ENCODE results near the gene USP11.

USP11 gene

GRCh38 chrX:47232803-47233332 is at the start of gene USP11:
Gene USP11 (plus strand): TSS chrX:47233009. CDS start chrX:47233044, 35 bp downstream.
- DNase-seq (ENCODE audit: low spot score) = peak; percentile 51

GRCh38 chrX:47184486-47184885 is 48.3 kb upstream of the USP11 start:
- DNase-seq (ENCODE audit: low spot score) = no peak

- DNase-seq (ENCODE audit: low spot score) = no peak
Measured at GRCh38 chrX:47185241-47185640, 47.6 kb upstream of the USP11 start.

GRCh38 chrX:47186096-47186740 is 46.6 kb upstream of the USP11 start:
- no peak for DNase-seq (ENCODE audit: low spot score)

GRCh38 chrX:47187106-47187677 is 45.6 kb upstream of the USP11 start:
- no peak for DNase-seq (ENCODE audit: low spot score)

DNA sequence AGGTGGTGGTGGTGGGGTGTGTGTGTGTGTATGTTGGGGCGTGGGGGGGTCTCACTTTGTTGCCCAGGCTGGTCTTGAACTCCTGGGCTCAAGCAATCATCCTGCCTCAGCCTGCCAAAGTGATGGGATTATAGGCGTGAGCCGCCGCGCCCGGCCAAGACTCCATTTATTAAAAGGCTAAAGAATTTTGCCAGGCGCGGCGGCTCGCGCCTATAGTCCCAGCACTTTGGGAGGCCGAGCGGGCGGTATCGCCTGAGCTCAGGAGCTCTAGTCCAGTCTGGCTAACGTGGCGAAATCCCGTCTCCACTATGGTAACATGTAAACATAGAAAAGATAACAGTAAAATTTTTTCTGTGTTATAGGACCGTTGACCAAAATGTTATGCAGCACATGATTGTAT is 42.9 kb upstream of the USP11 start:
- no peak for DNase-seq (ENCODE audit: low spot score)

DNA sequence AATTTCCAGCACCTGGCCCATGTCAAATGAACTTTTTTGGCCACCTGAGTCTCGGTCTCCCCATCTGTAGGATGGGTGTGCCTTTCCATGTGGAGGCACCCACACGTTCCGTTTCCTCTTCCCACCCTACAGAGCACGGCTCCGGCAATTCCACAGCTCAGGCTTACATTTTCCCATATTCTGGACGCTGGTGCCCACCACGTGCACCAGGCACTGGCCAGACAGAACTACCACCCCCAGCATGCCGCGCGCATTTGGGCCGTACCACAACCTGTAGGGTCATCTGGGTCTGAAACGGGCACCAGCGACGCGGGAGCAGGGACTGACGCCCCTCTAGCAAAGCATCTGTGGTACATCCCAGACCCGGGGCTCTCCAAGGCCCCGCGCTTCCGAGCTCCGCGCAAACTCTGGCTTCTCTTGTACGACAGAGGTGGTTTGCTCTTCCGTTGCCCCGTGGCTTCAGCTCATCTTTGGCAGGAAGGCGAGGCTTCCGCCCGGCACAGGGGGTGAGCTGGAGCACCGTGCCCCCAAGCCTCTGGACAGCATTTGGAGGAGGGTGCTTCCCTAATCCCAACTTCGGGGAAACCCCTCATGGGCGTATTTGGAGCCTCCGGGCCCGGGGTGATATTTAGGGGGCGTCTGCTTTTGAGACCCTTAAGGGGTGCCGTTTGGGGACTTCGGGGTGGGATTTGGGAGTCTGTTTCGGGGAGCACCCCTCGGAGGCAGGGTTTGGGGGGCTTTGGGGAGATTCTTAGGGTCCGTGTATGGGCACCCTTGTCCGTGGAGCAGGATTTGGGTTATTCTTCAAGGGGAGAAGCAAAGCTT is 42.2 kb upstream of the USP11 start:
- peak; percentile 85 for DNase-seq (ENCODE audit: low spot score)

DNA sequence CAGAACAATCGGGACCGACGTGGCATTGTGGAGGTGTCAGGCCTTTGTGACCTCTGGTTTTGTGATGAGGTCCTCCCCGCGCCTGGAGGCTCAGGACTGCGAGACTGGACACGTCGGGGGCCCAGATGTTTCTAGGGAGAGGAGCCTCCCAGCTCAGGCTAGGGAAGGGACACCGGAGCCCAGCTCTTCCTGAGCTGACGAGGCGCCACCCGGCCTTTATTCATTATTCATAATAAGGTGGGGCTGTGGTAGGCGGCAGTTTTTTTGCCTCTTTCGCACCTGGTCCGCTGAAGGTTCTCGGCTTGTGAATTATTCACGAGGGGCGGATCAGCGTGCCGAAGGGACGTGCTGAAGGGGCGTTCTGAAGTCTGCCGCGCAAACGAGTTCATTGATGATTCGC is 41.5 kb upstream of the USP11 start:
- DNase-seq (ENCODE audit: low spot score) = peak; percentile 68

DNA sequence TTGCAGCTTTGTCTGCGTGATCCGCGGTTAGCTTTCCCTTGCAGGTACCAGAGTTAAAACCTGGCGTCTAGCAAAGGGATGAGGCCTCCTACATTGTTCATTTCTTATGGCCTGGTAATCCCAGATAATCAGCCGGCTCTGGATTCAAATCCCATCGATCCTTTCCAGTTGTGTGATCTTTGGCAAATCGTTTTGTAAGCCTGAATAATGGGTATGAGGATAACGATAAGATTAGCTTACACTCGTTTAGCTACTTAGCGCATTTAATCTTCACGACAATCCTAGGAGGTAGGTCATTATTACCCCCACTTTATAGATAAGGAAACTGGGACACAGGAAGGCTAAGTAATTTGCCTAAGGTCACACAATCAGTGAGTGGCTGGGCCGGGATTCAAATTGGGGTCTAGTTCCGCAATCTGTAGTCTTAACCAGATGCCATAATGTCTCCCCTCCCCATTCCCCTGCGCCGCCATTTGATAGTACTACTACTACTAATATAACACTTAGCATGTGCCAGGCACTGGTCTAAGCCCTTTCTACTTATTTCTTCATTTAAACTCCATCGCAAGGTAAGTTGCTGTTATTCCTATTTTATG is 40.9 kb upstream of the USP11 start:
- DNase-seq (ENCODE audit: low spot score) = no peak

DNA sequence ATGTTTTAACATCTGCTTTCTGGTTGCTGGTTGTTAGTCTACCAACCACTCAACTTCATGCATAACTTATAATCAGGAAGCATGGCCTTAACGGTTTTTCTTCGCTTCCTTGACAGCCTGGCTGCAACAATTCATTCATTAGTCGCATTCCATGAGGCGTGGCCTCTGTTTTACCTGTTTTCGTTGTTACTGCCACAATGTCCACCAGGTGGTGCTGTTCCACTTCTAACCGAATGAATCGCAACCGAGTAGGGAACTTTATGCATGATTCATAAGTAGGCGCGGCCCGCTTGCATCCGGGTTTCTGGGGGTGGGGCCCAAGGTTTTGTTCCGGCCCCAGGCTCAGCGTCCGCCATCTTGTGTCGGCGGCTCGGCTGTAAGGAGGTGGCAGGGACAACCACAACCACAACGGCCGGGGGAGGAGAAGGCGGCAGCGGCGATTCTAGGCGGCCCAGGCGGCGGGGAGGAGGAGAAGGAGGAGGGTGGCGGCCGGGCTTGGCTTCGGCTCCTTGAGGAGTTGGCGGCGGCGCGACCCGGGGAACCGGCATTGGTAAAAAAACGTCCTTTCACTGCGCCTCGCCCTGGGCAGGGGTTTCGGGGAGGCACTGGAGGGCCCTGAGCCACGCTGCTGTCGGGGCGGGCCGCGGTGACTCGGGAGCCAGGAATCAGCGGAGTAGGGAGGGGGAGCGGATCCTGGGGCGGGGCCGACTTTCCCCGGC is 39.2 kb upstream of the USP11 start, which contains the start of gene UBA1:
UBA1 (plus strand) TSS at position 355 of the 719 bp plus-strand sequence. CDS start 4,974 bp downstream, outside the sequence.
- DNase-seq (ENCODE audit: low spot score) = peak; percentile 94

- no peak for DNase-seq (ENCODE audit: low spot score)
Measured at GRCh38 chrX:47194194-47194787, 38.5 kb upstream of the USP11 start.

DNA sequence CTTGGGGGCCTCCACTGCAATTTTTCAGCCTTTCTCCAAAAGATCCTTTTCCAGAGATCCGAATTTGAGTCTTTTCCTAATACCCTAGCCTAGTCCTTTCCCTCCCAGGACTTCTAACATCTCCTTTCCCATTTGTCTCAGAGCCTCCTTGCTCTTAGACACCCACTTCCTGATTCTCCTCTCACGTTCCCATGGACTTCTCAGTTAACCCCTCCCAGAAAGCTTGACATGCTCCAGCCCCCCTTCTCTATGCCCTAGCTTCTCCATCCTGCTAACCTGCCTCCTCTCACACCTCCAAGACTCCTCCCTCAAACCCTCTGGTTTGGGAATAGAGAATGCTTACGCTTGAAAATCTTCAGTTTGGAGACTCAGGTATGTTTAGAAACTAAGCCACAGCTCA is 36.7 kb upstream of the USP11 start:
- no peak for DNase-seq (ENCODE audit: low spot score)

GRCh38 chrX:47197526-47197925 is 35.3 kb upstream of the USP11 start:
- no peak for DNase-seq (ENCODE audit: low spot score)

DNA sequence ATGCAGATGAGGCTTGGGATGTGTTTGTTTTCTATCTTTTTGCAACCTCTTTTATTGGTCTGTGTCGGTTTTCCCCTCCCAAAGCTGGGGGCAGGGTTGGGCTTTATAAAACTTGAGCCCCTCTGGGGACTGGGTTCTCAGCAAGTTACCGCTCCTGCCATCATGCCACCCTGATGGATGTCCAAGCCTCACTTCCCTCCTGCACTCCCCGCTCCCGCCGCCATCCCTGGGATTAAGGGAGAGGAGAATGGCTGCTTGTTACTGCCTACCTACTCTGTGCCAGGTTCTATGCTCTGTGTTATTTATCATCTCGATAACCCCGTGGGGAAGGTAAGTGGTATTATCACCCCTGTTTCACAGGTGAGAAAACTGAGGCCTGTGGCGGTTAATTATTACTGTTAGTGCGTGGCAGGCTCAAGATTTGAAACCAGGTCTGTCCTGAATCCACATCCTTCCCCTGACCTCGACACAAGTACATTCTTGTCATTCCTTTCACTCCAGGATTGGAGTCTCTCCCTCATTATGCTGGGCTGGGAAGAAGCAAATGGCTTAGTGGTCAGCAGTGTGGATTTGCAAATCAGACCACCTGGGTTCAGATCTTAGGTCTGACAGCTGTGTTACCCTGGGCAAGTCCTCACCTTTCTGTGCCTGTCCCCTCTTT is 34.7 kb upstream of the USP11 start:
- no peak for DNase-seq (ENCODE audit: low spot score)

GRCh38 chrX:47198687-47199080 is 34.1 kb upstream of the USP11 start:
- DNase-seq (ENCODE audit: low spot score) = no peak

DNA sequence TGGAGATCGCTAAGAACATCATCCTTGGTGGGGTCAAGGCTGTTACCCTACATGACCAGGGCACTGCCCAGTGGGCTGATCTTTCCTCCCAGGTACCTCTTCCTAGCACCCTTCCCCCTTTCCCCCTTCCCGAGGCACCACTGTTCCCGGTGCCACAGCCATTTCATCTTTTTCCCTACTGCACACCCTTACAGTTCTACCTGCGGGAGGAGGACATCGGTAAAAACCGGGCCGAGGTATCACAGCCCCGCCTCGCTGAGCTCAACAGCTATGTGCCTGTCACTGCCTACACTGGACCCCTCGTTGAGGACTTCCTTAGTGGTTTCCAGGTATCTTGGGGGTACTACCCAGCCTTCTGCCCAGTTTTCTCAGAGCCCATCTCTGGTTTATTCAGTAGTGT is 33.5 kb upstream of the USP11 start:
- DNase-seq (ENCODE audit: low spot score) = no peak

DNA sequence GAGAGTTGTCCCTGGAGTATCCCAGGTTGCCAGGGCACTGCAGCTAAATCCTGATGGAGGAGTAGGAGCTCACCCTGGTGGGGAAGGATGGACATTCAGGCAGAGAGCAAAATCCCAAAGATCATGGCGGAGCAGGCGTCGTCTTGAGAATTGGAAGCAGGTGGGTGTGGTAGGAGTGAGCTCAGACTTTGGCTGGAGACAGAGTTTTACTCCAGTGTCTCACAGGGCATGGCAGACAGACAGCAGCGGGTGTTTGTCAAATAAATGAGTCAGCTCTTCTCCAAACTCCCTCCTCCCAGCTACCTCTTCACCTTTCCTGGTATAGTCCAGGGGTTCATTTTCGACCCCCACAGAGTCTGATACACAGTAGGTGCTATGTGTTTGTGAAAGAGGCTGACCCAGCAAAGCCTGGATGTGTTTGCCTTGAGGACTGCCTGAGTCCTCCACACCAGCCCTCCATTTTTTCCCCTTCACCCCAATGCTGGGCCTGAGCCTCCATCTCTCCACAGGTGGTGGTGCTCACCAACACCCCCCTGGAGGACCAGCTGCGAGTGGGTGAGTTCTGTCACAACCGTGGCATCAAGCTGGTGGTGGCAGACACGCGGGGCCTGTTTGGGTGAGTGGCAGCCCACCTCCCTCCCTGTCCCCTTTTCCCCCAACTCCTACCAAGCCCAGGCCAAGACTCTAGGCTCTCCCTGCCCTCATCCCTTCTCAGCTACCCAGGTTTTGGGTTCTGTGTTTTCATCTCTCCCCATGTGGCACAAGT is 32.2 kb upstream of the USP11 start:
- DNase-seq (ENCODE audit: low spot score) = no peak

- no peak for DNase-seq (ENCODE audit: low spot score)
Measured at GRCh38 chrX:47201345-47201944, 31.4 kb upstream of the USP11 start.

GRCh38 chrX:47202316-47202715 is 30.5 kb upstream of the USP11 start:
- DNase-seq (ENCODE audit: low spot score) = no peak

DNA sequence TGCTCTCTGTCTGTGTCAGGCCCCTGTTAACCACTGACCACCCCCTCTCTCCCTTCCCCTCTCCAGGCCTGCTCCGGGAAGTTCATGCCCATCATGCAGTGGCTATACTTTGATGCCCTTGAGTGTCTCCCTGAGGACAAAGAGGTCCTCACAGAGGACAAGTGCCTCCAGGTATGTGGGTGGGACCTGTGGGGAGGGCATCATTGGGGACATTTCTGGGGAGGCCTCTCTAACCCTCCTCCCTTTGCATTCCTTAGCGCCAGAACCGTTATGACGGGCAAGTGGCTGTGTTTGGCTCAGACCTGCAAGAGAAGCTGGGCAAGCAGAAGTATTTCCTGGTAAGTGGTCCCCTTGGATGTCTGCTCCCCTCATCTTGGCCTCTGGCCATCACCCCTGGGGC is 29.9 kb upstream of the USP11 start:
- no peak for DNase-seq (ENCODE audit: low spot score)

Data from CD4-positive, alpha-beta T cell treated with Interleukin-15 for 4 hours (primary cell).